GM21526 (cell line): ENCODE data around the gene TTC38.

Experiments
- ATAC-seq: cut with Tn5 transposase; IDR thresholded peaks from one replicate; pipeline ENCODE4 v1.9.1; 2021; ENCODE audit warnings: moderate library complexity; ENCODE audit not compliant: unreplicated experiment, low FRiP score

TTC38 gene

DNA sequence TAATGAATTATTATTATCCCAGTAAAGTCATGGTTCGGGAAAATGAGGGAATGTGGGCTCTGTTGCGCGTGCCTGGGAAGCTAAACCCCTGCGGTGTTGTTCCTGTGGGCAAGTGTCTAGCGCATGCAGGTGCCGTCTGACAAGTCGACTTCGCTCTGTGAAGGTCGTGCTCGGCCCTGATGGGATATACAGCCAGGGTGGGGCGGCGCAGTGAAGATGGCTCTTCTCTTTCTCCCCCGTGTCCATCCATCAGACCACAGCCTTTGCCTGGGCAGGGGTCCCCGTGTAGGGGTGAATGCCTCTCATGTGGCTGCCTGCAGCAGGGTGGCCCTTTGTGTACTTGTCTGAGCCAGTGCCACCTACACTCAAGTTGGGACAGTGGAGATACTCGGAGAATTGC lies 54.9 kb downstream of the TTC38 start:
- ATAC-seq, result no peak

DNA sequence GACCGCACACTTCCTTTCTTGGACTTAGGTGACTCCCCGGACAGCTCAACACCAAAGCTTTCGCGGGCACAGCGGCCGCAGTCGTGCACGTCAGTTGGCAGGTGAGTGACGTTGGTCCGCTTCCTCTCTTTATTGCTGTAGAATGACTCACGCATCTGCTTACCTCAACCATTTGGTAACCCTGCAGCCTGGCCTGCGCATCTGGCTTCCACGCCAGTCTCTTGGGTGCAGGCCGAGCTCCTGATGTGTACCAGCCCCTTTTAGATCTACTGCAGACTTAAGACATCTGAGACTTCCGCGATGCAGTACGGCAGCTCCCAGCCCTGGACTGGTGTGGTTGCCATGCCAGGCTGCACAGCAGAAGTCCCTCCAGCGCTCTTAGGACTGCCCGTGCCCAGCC lies 55.4 kb downstream of the TTC38 start:
- ATAC-seq, result no peak

DNA sequence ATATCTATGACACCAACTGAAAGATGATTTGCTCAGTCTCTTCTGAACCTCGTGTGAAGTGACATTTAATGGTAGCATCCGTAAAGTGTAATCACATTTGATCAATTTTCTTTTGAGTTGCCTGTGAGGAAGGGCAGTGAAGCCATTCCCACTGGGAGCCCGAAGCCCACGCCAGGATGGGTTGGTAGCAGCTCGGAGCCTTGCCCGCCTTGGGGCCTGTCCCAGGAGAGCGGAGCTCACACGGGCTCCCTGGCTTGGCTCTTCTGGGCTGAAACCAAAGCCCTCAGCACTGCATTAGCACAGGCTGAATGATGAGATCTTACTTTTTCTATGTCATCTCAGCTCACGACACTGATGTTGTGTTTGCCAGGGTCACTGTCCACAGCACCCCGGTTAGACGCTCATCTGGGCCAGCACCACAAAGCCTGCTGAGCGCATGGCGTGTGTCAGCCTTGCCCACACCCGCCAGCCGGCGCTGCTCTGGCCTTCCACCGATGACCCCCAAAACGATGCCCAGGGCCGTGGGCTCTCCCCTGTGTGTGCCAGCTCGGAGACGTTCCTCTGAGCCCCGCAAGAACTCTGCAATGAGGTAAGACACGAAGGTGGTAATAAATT lies 58.4 kb downstream of the TTC38 start:
- no peak for ATAC-seq

- no peak for ATAC-seq
Measured at GRCh38 chr22:46327691-46328465, 60.1 kb downstream of the TTC38 start.

DNA sequence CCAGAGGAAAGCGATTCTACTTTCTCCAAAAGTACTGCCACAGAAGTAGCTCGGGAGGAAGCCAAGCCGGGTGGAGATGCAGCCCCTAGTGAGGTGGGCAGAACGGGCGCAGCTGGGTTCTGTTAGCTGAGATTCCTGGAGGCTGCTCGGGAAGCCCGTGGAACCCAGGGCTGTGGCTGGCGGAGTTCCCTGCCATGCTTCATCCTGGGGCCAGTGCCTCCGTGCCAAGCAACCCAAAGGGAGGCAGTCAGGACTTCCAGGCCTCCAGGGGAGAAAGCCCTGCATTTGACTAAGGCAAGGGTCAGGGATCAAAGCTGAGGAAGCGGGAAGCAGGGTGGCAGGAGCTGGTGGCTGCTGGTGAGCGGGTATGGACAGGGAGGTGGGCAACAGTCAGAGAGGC lies 61.0 kb downstream of the TTC38 start:
- no peak for ATAC-seq

GRCh38 chr22:46329616-46330015 lies 61.8 kb downstream of the TTC38 start:
- no peak for ATAC-seq

GRCh38 chr22:46330426-46330825 lies 62.6 kb downstream of the TTC38 start:
- ATAC-seq, result no peak

- ATAC-seq, result no peak
Measured at GRCh38 chr22:46331496-46331895, 63.7 kb downstream of the TTC38 start.

DNA sequence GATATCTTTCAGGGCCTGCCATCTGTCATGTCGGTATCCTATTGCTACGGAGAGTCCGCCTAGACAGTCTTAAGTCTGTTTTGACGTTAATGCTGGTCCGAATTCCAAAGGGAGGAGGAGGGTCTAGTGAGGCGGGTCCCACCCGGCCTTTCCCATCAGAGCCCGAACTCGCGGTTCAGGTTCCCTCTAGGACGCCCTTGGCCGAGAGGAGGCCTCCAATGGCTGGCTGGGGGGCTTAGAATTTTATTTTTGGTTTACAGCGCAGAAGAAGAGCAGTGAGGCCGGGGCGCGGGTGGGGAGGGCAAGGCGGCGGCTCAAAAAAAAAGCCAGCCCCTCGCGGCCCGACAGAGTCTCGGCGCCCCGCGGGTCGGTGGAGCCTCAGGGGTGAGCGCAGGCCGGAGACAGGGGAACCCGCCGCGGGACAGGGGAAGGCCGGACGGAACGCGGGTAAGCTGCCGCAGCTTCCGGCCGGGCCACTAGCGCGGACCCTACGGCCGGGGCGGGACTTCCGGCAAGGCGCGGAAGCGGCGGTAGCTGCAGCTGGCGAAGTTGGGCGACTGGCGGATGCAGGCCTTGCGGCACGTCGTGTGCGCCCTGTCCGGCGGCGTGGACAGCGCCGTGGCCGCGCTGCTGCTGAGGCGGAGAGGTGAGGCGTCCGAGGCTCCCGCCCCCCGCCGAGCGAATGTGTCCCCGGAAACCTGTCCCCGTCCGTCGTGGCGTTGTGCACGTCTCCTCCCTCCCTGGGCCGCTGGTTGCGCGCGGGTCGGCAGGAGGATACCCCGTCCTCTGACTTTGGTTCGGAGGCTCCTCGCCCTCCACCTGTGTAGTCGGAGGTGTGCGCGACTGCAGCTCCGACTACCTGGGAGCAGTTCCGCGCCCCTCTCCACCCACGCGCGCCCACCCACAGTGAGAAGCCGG lies 67.7 kb downstream of the TTC38 start, which contains the start of gene TRMU:
Gene TRMU, plus strand, starts transcription at position 514 of the 918 bp plus-strand sequence. Its CDS starts 51 bp downstream, at position 565.
- ATAC-seq, result peak; percentile 64

GRCh38 chr22:46336119-46337078 lies 68.6 kb downstream of the TTC38 start:
- ATAC-seq, result peak; percentile 13

GRCh38 chr22:46337870-46338269 lies 70.1 kb downstream of the TTC38 start:
- ATAC-seq, result no peak

DNA sequence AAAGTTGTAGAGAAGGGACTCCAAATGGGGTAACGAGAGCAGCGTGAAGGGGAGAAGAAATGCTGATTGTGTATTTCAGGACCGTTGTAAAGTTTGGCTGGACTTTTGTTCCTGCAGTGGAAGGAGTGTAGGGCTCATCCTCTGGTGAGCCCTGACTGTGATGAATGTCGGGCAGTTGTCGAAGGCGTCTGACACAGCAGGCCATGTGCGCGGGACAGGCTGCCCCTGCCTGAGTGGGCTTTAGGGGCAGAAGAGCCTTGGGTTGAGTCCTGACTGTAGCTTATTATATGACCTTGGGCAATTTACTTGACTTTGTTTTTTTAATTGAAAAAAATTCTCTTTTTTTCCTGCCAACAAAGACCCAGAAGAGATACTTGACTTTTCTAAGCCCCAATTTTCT lies 70.8 kb downstream of the TTC38 start:
- ATAC-seq, result no peak

DNA sequence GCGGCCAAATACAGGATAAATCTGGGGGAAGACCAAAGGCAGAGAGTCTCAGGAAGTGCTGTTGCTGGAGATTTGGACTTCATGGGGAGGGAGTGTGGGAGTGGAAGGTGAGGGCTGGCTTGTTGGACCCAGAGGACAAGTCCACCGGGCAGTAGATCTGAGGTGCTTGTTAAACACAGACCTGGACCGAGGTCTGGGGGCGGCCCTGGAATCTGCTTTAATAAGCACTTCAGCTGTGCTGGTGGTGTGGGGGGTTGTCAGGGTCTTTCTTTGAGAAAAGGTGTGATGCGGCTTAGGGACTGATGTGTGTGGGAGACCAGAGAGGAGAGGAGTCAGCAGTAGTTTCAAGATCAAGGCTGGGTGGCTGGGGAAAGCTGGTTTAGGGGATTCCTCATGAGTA lies 72.1 kb downstream of the TTC38 start:
- no peak for ATAC-seq

GRCh38 chr22:46340676-46341075 lies 72.9 kb downstream of the TTC38 start:
- no peak for ATAC-seq
